Colon (tissue), 2 donors: ENCODE data around the gene RAP1GAP.
"Not testable (repeated sequence)": the region's sequence is repeated elsewhere in the genome, so short reads cannot be mapped to it uniquely, and the experiment has no call there.

ENCODE experiments used
- FAIRE-seq: peaks from 2 replicates; lab custom pipeline; 2012; peaks lifted over from hg19 to GRCh38; lab: Jason Lieb, UNC
- donor health status: control.
- donor health status: control.

The RAP1GAP gene

GRCh38 chr1:21644348-21644747 is 24.8 kb downstream of the RAP1GAP start:
- no peak for FAIRE-seq

- FAIRE-seq = no peak
Observed at GRCh38 chr1:21643624-21644023, 25.5 kb downstream of the RAP1GAP start.

GRCh38 chr1:21641967-21642739 is 27.0 kb downstream of the RAP1GAP start:
- FAIRE-seq = no peak

GRCh38 chr1:21641537-21641936 is 27.6 kb downstream of the RAP1GAP start:
- FAIRE-seq = no peak

GRCh38 chr1:21641076-21641475 is 28.1 kb downstream of the RAP1GAP start:
- no peak for FAIRE-seq

GRCh38 chr1:21640653-21641052 is 28.5 kb downstream of the RAP1GAP start:
- no peak for FAIRE-seq

- FAIRE-seq = no peak
Observed at GRCh38 chr1:21639594-21640041, 29.5 kb downstream of the RAP1GAP start.

GRCh38 chr1:21638531-21639341 is 30.4 kb downstream of the RAP1GAP start:
- FAIRE-seq = no peak

- FAIRE-seq = no peak
Observed at GRCh38 chr1:21637514-21637913, 31.6 kb downstream of the RAP1GAP start.

- FAIRE-seq = no peak
Observed at GRCh38 chr1:21636029-21636428, 33.1 kb downstream of the RAP1GAP start.

- no peak for FAIRE-seq
Observed at GRCh38 chr1:21634806-21635535, 34.2 kb downstream of the RAP1GAP start.

GRCh38 chr1:21633992-21634805 is 35.0 kb downstream of the RAP1GAP start:
- FAIRE-seq = no peak

- no peak for FAIRE-seq
Observed at GRCh38 chr1:21633141-21633755, 35.9 kb downstream of the RAP1GAP start.

- no peak for FAIRE-seq
Observed at GRCh38 chr1:21631944-21632887, 36.9 kb downstream of the RAP1GAP start.

GRCh38 chr1:21631590-21631943 is 37.6 kb downstream of the RAP1GAP start:
- not testable (repeated sequence) for FAIRE-seq

GRCh38 chr1:21630571-21631343 is 38.4 kb downstream of the RAP1GAP start:
- FAIRE-seq = no peak

- no peak for FAIRE-seq
Observed at GRCh38 chr1:21629971-21630370, 39.2 kb downstream of the RAP1GAP start.

GRCh38 chr1:21628798-21629393 is 40.3 kb downstream of the RAP1GAP start:
- no peak for FAIRE-seq

GRCh38 chr1:21626921-21627339 is 42.2 kb downstream of the RAP1GAP start:
- FAIRE-seq = no peak
